NK-92 (cell line): Measurements from ENCODE around the gene AFM.
"Not testable (repeated sequence)": the region's sequence is repeated elsewhere in the genome, so short reads cannot be mapped to it uniquely, and the experiment has no call there.

ENCODE experiments used
- DNase-seq: peaks from one replicate; lab custom pipeline; 2025; ENCODE audit not compliant: unreplicated experiment; lab: John Stamatoyannopoulos, UW

Gene AFM

GRCh38 chr4:73501664-73502265, 20.2 kb downstream of the AFM start:
- no peak for DNase-seq

DNA sequence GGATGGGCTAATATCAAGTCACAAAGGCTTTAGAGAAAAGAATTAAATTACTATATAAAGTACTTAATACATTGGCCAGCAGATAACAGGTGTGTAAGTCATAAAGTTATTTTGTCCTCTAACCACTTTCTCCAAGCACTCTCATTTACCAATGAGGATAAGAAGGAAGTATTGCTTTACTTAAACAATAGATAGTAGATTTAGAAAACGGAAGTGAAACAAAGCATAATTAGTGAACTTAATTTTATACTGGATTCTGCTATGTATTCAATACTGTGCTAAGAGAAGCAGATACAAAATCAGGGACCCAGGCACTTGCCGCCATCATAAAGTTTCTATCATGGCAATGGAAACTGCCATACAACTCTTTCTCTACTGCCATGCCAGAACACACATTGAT, 24.0 kb downstream of the AFM start:
- DNase-seq = no peak

DNA sequence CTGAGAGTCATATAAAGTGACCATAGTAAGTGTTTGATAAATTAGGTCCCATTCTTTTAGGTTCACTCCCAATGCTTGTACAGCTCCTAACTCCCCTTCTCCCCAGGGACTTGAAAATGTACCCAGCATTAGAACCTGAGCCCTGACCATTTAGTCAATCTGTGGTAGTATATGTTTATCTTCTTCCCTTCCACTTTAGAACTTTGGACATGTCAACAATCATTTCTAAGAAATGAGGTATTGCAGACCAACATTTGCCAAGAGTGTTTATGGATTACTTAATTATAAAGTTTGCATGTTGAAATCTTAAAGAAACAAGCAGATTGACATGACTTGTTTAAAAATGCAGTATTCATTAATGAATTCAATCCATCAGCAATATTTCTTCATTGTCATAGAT, 26.0 kb downstream of the AFM start:
- no peak for DNase-seq

DNA sequence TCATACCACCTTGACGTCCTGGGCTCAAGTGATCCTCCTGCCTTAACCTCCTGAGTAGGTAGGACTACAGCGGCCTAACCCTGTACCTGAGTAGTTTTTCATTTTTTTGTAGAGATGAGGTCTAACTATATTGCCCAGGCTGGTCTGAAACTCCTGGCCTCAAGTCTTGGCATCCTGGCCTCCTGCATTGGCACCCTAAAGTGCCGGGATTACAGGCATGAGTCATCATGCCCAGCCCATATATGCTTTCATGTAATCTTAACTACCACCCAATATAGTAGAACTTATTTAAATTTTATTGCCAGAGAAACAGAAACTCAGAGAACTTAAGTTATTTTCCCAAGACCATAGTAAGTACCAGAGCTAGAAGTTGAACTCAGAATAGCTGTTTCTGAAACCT, 27.1 kb downstream of the AFM start:
- DNase-seq = no peak

- no peak for DNase-seq
Observed at GRCh38 chr4:73518340-73518739, 36.8 kb downstream of the AFM start.

DNA sequence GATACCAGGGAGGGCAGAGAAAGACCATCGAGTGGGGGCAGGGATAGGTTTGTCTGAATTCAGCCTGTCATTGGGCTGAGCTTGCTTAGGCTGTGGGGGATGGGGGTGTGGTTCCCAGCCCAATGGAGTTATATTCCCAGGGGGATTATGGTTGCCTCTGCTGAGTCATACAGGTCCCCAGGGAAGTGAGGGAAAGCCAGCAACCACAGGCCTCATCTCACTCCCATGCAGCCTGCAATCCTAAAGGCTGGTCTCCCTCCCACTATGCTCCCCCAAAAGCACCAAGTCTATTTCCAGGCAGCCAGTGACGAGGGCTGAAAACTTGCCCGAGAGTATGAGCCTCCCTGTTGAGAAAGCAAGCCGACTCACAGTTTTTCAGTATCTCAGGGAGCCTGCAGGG, 39.3 kb downstream of the AFM start:
- no peak for DNase-seq

DNA sequence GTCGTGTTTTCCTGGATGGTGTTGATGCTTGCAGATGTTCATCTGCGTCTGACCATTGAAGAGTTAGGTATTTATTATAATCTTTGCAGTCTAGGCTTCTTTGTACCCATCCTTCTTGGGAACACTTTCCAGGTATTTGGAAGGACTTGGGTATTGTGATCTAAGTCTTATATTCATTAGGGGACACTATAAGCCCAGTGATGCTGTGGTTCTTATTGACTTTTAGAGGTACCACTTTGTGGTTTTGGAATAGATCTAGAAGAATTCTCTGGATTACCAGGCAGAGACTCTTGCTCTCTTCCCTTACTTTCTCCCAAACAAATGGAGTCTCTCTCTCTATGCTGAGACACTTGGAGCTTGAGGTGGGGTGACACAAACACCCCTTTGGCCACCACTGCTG, 41.6 kb downstream of the AFM start:
- no peak for DNase-seq

- no peak for DNase-seq
Observed at GRCh38 chr4:73525611-73526010, 44.1 kb downstream of the AFM start.

DNA sequence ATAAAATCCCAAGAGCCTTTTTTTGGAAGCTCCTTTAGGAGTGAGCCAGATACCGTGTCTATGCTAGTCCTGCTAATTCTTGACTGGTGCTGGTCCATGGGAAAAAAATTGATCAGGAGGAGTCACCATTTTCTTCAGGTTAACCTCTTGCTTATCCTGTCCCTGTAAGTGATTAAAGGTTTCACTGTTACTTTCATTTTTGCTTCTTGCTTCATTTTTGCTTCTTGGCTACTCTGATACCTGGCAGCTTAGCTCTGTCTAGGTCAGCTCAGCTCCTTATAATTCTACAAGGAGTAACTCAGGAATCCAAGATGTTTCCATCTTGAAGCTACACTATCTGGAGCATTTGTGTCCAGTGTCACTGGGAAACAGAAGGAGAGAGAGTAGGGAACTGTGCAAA, 45.7 kb downstream of the AFM start:
- no peak for DNase-seq

DNA sequence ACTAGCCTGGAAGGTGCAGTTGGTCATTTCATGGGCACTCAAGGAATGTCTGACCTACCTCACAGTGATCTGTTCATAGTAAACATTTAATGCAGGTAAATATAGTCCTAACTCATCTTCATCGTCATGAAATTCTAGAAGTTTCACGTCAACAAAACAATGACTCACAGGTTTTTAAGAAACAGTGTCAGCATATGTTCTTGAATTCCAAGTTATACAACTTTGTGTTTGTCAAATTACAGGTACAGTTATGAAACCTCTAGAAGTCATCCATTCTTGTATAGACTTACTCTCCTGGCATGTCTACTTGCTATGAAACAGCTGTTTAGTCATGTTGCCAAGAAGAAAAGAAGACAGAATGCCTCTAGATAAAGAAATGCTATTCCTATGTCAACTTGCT, 46.6 kb downstream of the AFM start:
- DNase-seq = no peak

DNA sequence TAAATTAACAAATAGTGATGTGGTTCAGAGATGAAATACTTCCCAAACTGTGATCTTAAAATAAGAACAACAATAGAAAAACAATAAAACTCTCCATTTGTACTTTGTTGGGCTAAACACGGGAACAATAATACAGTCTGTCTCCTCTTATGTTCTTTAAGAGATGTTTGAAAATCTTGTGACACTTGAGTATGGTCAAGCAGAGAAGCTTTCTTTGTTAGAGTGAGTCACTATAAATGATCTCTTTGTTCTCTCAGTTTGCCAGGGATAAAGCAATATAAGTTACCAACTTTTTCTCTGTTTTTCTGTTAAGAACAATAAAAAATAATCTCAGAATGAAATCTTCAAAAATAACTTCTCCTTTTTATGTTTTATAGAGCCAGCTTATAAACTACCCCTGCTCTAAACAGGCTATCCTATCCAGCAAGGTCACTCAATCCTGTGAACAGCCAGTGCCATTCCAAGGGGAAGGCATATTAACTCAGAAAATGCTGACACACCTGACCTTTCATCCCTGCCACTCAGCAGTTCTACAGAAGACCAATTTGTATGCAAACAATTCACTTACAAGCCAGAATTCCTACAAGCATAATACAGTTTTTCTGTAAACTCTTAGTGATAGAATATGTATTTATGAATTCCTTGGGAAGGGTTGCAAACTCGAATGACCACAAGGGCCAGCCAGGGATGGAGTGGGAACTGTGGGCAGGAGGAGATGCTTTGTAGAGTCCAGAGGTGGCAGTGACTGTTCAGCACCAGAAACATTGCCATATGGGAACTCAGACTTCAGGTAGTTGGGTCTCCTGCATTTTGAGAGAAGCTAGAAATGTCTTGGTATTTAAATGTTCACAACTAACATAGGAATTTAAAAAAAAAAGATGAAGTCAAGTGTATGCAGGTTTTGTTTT, 52.2 kb downstream of the AFM start:
- no peak for DNase-seq

DNA sequence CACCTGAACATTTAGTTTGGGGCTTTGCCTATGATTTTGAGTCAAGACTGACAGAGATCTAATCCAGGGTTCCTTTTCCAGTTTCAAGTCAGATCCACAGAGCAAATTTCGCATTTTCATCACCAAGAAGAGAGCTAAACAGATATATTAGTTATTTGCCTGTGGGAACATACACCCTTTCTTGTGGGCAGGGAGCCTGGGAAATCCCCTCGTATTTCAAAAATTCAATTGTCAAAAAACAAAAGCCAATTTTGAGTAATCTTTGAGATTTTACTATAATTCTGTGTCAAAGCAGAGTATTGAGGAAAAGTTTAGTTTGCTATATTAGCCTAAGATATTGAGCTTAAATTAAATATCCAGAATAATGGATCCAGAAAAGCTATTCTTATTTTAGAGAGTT, 56.6 kb downstream of the AFM start:
- no peak for DNase-seq

DNA sequence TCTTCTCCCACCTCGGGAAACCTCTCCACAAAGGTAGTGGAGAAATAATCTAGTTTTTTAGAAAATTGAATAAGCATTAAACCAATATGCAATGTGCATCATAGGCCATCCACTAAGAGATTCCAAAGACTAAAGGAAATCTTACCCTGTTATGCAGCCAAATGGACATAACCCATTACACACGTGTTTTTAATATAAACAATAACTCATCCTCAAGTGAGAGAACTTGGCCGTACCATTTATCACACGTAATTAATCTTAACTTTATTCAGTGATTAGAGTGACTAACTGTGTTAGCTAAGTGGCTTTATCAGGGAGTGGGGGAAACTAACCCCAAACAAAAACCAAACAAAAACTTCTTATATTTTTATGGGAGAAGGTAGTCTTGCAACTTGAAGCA, 57.8 kb downstream of the AFM start:
- DNase-seq = no peak

- no peak for DNase-seq
Observed at GRCh38 chr4:73540826-73541225, 59.3 kb downstream of the AFM start.

DNA sequence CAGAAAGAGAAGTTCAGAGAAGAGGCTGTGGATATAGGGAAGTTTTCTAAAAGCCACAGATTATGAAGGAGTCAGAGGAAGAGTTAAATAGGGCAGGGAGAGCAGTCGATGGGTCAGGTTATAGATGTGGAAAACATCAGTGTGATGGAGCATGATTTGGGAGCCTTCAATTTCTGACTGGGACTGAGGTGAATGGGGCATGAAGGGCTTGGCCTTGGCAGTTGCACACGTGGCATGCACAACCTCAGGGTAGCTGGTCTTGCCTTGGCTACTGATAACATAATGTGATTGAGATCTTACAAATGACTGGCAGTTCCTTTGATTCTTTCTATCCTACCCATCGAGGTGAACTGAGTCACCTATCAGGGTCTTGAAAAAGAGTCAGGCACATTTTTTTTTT, 59.7 kb downstream of the AFM start:
- no peak for DNase-seq

DNA sequence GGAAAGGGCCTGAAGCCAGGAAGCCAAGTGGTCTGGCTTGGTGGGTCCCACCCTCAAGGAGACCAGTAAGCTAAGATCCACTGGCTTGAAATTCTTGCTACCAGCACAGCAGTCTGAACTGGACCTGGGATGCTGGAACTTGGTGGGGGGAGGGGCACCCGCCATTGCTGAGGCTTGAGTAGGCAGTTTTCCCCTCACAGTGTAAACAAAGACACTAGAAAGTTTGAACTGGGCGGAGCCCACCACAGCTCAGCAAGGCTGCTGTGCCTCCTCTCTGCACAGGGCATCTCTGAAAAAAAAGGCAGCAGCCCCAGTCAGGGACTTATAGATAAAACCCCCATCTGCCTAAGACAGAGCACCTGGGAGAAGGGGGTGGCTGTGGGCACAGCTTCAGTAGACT, 63.1 kb downstream of the AFM start:
- DNase-seq = no peak

DNA sequence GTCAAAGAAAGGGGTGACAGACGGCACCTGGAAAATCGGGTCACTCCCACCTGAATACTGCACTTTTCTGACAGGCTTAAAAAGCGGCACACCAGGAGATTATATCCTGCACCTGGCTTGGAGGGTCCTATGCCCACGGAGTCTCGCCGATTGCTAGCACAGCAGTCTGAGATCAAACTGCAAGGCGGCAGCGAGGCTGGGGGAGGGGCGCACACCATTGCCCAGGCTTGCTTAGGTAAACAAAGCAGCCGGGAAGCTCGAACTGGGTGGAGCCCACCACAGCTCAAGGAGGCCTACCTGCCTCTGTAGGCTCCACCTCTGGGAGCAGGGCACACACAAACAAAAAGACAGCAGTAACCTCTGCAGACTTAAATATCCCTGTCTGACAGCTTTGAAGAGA, 69.3 kb downstream of the AFM start:
- not testable (repeated sequence) for DNase-seq
